NCI-H82 treated with DMSO at 0.1 percent for 48 hours (cell line): ENCODE measurements around the gene TPSAB1.
"Not testable (repeated sequence)": the region's sequence is repeated elsewhere in the genome, so short reads cannot be mapped to it uniquely, and the experiment has no call there.

Source experiments
- DNase-seq: peaks from one replicate; lab custom pipeline; 2025; ENCODE audit not compliant: unreplicated experiment; lab: John Stamatoyannopoulos, UW

The TPSAB1 gene

DNA sequence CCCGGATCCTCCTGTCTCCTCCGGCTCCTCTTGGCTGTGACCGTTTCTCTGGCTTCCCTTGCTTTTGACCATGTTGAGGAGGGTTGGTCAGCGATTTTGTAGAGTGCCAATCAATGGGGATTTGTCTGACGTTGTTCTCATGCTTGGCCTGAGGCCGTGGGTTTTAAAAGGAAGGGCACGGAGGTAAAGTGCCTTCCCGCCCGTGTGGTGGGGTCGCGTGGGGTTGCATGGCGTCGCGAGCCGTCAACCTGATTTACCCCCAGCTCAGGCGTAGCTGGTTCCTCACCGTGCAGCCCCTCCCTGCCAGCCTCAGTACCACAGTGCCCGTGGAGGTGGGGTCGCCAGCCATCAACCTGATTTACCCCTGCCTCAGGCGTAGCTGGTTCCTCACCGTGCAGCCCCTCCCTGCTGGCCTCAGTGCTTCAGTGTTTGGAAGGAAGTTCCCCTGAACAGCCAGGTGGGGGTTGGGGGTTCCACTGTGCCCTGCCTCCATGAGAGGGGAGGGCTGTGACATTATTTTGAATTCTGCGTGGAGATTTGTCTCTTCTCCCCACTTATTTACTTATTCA, 5.0 kb downstream of the TPSAB1 start:
- DNase-seq: no peak

GRCh38 chr16:1247903-1248537, 7.5 kb downstream of the TPSAB1 start:
- not testable (repeated sequence) for DNase-seq

GRCh38 chr16:1249031-1249755, 8.7 kb downstream of the TPSAB1 start:
- not testable (repeated sequence) for DNase-seq

DNA sequence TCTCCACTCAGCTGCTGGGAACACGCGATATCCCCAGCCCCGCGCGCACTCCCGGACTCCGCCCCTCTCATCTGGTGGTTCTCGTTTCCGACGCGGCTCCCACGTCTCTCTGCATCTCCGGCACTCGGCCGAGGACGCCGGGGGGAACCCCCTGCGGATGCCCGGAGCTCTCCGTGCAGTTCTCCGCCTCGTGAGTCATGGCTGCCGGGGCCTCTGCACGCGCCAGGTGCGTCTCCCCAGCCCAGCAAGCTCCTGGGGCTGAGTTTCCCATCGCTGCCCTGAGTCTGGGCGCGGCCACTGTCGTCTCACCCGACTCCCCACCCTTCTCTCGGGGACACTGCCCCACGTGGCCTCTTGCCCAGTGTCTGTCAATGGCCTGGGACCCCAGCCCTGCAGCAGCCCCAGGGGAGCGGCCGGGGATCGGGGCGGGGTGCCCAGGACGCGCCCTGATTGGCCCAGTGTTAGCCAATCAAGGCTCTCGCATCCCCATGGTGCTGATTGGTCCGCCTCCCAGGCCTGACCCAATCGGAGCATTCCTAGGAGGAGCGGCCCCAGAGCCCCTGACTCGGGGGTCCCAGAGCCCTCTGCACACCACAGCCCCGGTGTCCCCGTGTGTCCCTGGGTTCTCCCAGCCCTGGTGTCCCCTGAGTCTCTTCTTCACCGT, 13.3 kb downstream of the TPSAB1 start:
- not testable (repeated sequence) for DNase-seq

GRCh38 chr16:1254821-1255220, 14.3 kb downstream of the TPSAB1 start:
- not testable (repeated sequence) for DNase-seq

GRCh38 chr16:1255276-1256122, 15.0 kb downstream of the TPSAB1 start, which contains the start of gene TPSD1:
TPSD1 (plus strand) TSS chr16:1256069; CDS start chr16:1256281, 212 bp downstream.
- not testable (repeated sequence) for DNase-seq

DNA sequence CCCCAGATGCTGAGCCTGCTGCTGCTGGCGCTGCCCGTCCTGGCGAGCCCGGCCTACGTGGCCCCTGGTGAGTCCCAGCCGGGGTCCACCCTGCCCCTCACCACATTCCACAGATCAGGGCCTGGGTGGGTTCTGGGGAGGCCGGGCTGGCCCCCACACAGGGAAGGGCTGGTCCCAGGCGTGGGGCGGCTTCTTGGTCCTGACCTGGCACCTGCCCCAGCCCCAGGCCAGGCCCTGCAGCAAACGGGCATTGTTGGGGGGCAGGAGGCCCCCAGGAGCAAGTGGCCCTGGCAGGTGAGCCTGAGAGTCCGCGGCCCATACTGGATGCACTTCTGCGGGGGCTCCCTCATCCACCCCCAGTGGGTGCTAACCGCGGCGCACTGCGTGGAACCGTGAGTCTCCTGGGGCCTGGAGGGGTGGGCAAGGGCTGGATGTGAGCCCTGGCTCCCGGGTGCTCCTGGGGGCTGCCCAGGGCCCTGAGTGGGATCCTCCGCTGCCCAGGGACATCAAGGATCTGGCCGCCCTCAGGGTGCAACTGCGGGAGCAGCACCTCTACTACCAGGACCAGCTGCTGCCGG, 15.9 kb downstream of the TPSAB1 start:
- not testable (repeated sequence) for DNase-seq

DNA sequence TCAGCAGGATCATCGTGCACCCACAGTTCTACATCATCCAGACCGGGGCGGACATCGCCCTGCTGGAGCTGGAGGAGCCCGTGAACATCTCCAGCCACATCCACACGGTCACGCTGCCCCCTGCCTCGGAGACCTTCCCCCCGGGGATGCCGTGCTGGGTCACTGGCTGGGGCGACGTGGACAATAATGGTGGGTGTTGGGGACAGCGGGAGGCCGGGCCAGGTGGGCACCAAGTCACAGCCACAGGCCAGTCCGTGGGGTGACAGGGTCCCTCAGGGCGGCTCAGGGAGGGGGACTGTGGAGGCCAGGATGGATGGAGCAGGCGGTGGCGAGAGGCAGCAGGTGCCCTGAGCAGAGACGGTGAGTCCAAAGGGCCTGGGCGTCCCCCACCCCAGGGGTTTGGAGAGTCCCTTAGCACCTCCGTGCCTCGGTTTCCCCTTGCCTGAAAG, 16.4 kb downstream of the TPSAB1 start:
- no peak for DNase-seq

DNA sequence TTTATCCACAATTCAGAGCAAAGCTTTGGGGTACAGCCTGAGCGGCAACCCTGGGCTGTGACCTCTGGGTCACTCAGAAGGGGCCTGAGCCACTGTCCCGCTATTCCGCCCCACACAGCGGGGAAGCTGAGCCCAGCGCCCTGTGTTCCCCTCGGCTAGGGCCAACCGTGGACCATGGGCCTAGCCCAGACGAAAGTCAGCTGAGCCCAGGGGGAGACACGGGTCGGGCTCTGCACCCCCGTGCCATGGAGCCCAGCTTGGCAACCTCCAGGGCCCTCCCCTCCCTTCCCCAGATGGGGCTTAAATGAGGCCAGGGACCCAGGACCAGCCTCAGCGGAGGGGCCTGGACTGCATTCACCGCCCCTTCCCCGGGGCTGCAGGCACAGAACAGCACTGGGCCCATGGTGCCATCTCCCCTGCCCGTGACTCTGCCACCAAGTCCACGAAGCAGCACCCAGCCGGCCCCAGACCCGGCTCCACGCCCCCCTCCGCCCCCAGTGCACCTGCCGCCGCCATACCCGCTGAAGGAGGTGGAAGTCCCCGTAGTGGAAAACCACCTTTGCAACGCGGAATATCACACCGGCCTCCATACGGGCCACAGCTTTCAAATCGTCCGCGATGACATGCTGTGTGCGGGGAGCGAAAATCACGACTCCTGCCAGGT, 17.2 kb downstream of the TPSAB1 start:
- no peak for DNase-seq

- DNase-seq: no peak
These were observed 17.7 kb downstream of the TPSAB1 start for GRCh38 chr16:1258225-1258600.

GRCh38 chr16:1258906-1259759, 18.6 kb downstream of the TPSAB1 start:
- DNase-seq: no peak

- no peak for DNase-seq
These were observed 19.2 kb downstream of the TPSAB1 start for GRCh38 chr16:1259760-1260068.

- DNase-seq: no peak
These were observed 19.7 kb downstream of the TPSAB1 start for GRCh38 chr16:1260101-1260680.

GRCh38 chr16:1261131-1261892, 20.8 kb downstream of the TPSAB1 start:
- DNase-seq: no peak

DNA sequence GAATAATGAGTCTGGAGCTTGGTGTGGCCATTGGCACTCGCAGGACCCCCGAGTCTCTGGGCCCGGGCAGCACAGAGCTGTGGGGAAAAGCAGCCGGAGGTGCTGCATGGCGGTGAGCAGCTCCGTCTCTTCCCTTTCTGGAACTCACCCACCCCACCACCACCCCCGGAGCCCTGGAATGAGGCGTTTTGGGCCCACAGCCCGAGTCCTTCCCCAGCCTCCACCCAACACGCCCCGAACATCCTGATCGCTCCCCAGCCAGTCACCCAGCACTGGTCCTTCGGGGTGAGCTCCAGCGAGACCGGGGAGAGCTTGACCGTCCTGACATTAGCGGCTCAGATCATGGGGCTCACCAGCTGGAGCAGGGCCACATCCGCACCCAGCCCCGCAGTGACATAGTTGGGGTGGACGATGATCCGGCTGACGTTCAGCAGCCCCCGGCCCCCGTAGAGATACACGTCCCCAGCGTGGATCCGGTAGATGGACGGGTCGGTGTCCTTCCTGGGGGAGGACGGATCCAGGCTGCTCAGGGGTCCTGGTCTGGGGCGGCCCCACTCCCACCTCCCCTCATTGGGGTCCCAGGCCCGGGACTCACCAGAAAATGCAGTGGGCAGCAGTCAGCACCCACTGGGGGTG, 21.8 kb downstream of the TPSAB1 start:
- DNase-seq: no peak

GRCh38 chr16:1262846-1263221, 22.3 kb downstream of the TPSAB1 start:
- no peak for DNase-seq

- no peak for DNase-seq
These were observed 23.3 kb downstream of the TPSAB1 start for GRCh38 chr16:1263591-1264344.
